HPDE6-E6E7 (cell line): ENCODE results near the gene FAM181A.

Experiments
- DNase-seq: peaks from one replicate; pipeline ENCODE4 v3.0.0; 2011; ENCODE audit warnings: missing footprints; ENCODE audit errors: extremely low spot score

FAM181A gene

GRCh38 chr14:93903342-93904184 lies 23.6 kb upstream of the FAM181A start:
- DNase-seq: no peak

GRCh38 chr14:93905623-93906022 lies 21.5 kb upstream of the FAM181A start:
- DNase-seq: no peak

GRCh38 chr14:93906341-93907329 lies 20.5 kb upstream of the FAM181A start:
- DNase-seq: peak; percentile 70

DNA sequence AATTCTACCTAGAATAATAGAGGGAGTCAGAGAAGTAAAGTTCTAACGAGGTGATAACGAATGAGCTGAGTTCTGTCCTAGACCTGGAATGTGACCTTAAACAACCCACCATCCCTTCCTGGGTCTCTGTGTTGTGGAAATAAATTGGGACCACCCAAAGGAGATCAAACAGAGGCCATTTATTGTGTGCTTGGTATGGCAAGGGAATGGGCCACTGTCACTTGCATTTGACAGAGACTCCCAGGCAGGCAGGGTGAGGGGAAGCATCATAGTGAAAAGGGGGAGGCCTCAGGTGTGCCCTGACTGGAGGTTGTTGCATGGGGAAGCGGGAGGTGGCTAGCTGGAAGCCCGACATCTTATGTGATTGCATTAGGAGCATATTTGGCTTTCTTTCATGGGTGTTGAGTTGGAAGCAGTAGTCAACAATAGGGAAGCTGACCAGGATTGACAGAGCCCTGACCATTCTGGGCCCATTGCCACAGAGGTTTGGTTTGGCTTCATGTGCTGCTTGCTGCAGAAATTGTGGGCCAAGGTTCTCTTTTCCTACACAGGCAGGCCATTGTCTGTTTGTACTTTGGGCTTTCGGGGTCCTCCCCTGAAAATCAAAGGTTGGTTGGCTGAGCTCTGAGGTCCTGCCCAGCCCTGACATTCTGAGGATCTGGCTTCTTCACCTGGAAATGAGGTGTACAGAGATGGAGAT lies 17.6 kb upstream of the FAM181A start:
- DNase-seq: no peak

- no peak for DNase-seq
These were observed 15.0 kb upstream of the FAM181A start for GRCh38 chr14:93911975-93912615.

DNA sequence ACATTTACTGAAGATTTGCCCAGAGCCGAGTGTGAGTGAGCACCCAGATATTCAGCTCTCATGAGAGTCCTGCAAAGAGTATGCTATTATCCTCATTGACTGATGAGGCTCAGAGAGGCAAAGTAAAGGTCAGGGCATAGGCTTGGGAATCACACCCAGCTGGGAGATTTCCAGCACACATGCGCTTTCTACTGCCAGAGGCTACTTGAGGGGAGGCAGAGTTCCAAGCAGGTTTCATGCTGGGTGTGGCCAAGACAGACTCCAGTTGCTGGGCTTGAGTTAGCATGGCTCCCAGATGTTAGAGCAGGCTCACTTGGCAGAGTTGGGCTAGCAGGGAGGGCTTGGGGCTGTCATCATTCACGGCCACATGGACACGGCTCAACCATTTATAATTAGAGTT lies 14.4 kb upstream of the FAM181A start:
- no peak for DNase-seq

GRCh38 chr14:93914278-93914677 lies 12.9 kb upstream of the FAM181A start:
- DNase-seq: no peak

DNA sequence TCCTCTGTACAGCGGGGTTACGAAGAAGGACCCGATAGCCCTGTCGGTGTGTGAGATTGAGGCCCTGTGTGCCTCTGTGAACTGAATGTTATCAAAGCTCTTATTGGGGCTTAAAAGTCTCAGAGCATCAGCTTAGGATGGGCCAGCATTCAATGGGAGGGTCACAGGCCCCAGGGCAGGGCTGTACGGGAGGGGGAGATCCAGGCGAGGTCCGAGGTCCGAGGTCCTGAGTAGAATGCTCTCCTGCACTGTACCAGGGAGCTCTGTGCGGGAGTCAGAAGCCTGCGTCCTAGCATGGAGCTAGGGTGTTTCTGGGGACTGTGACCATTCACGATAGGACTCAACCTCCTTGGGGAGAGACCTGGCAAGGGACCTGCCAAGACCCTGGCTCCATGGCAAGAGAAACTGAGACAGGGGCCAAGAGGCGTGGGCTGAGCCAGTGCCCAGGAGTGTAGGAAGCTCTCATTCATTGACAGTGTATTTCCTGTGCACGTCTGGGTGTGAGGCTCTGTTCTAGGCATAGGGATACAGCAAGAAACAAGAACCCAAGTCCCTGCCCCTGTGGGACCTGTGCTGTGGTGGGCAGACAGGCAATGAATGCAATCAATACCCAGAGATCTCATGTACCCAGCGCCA lies 12.0 kb upstream of the FAM181A start:
- DNase-seq: no peak

GRCh38 chr14:93915800-93916199 lies 11.3 kb upstream of the FAM181A start:
- no peak for DNase-seq

GRCh38 chr14:93916498-93916897 lies 10.6 kb upstream of the FAM181A start:
- DNase-seq: no peak

DNA sequence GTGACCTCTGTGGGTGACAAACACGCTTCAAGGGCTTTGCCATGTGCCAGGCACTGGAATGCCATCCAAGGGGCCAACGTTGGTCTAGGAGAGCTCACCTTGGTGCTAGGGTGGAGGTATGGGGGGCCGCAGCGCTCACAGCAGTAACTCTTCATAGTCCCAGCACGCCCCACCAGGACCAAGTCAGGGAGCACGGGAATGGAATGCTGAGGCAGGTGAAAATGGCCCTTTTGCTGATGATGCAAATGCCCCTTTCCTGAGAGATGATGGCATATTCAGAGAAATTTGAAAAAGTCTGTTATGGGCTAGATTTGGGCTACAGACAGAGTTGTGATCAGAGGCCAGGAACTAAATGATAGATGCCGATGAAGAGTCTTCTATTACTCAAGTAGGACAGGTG lies 10.0 kb upstream of the FAM181A start:
- DNase-seq: no peak

- no peak for DNase-seq
These were observed 5.9 kb upstream of the FAM181A start for GRCh38 chr14:93921001-93921806.

DNA sequence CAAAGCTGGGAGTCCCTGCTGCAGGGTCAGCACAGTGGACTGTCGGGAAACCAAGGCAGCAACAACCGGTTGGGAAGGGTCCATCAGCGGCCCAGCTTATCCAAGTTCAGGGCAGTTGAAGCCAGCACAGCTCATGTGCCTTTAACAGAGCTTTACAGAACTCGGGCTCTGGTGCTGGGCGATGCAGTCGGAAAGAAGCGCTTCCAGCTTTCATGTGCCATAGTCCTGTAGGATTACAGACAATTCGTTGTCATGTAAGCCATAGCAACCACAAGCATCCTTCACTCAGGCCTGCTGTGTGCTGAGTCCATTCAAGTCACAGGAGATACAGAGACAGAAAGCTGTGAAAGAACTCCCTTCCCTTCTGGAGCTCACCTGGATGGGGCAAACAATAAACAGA lies 3.5 kb upstream of the FAM181A start:
- DNase-seq: no peak

- DNase-seq: no peak
These were observed 2.4 kb upstream of the FAM181A start for GRCh38 chr14:93924592-93925355.

GRCh38 chr14:93925374-93925895 lies 1.7 kb upstream of the FAM181A start:
- no peak for DNase-seq

GRCh38 chr14:93926245-93926872 lies 785 bp upstream of the FAM181A start:
- DNase-seq: no peak

- DNase-seq: no peak
These were observed 629 bp downstream of the FAM181A start for GRCh38 chr14:93927800-93928145.

DNA sequence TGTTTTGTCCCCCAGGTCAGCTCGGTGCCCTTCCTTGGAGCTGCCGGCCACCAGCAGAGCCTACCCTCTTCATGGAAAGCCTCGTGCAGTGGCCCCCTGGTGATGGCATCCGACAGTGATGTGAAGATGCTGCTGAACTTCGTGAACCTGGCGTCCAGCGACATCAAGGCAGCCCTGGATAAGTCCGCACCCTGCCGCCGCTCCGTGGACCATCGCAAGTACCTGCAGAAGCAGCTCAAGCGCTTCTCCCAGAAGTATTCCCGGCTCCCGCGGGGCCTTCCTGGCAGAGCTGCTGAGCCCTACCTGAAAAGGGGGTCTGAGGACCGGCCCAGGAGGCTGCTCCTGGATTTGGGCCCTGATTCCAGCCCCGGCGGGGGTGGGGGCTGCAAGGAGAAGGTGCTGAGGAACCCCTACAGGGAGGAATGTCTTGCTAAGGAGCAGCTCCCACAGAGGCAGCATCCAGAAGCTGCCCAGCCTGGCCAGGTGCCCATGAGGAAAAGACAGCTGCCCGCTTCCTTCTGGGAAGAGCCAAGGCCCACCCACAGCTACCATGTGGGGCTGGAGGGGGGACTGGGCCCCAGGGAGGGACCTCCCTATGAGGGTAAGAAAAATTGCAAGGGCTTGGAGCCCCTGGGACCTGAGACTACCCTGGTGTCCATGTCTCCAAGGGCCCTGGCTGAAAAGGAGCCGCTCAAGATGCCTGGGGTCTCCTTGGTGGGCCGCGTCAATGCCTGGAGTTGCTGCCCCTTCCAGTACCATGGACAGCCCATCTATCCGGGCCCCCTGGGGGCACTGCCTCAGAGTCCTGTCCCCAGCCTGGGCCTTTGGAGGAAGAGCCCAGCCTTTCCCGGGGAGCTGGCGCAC lies 1.3 kb downstream of the FAM181A start:
- no peak for DNase-seq
